ENCODE data around the gene NCK1.
"Not testable (repeated sequence)": the region's sequence is repeated elsewhere in the genome, so short reads cannot be mapped to it uniquely, and the experiment has no call there.

- not testable (repeated sequence) for TF ChIP-seq CTCF, POLR2A (IDR thresholded peaks at IDR 0.05)
Measured at GRCh38 chr3:136902530-136902929, 40.5 kb downstream of the NCK1 start.

Data from uterus (tissue), 2 donors.